H9 (cell line): ENCODE data around the gene MAP3K7CL. TPM values are rescaled to one million over a fixed set of nuclear protein-coding genes. Genes with fewer than 3 reads are reported as not detected.

ENCODE experiments used
- DNase-seq: peaks from one replicate; pipeline ENCODE4 v3.0.0-alpha.2; 2017
- H2AFZ ChIP-seq: one replicate; pipeline ENCODE4 v1.6.1; 2013; ENCODE audit warnings: mild to moderate bottlenecking, low read length, control low read depth, moderate library complexity
- H2AK5ac ChIP-seq: 2 replicates; pipeline ENCODE4 v1.6.1; 2013; ENCODE audit warnings: low read length, control low read depth, mixed read lengths; ENCODE audit not compliant: insufficient read length
- H2BK120ac ChIP-seq: one replicate; pipeline ENCODE4 v1.6.1; 2013; ENCODE audit warnings: low read depth, mild to moderate bottlenecking, low read length, control low read depth, inconsistent platforms; ENCODE audit not compliant: poor library complexity, severe bottlenecking
- H2BK12ac ChIP-seq: 2 replicates; pipeline ENCODE4 v1.6.1; 2013; ENCODE audit warnings: low read length, control low read depth, mixed read lengths, low read depth; ENCODE audit not compliant: insufficient read length
- H2BK15ac ChIP-seq: 2 replicates; pipeline ENCODE4 v1.6.1; 2013; ENCODE audit warnings: low read depth, low read length, control low read depth
- H2BK20ac ChIP-seq: one replicate; pipeline ENCODE4 v1.6.1; 2013; ENCODE audit warnings: low read depth, mild to moderate bottlenecking, low read length, control low read depth, inconsistent platforms; ENCODE audit not compliant: poor library complexity, severe bottlenecking
- H2BK5ac ChIP-seq: 2 replicates; pipeline ENCODE4 v1.6.1; 2013; ENCODE audit warnings: low read length, control low read depth, mixed read lengths; ENCODE audit not compliant: insufficient read length
- H3K14ac ChIP-seq: 2 replicates; pipeline ENCODE4 v1.6.1; 2013; ENCODE audit warnings: low read length, control low read depth; ENCODE audit not compliant: insufficient read depth
- H3K18ac ChIP-seq: 2 replicates; pipeline ENCODE4 v1.6.1; 2013; ENCODE audit warnings: low read depth, mild to moderate bottlenecking, mixed read lengths, low read length, control low read depth; ENCODE audit not compliant: insufficient read length
- H3K23ac ChIP-seq: 2 replicates; pipeline ENCODE4 v1.6.1; 2013; ENCODE audit warnings: low read length, control low read depth, mixed read lengths, low read depth; ENCODE audit not compliant: insufficient read length
- H3K23me2 ChIP-seq: 2 replicates; pipeline ENCODE4 v1.6.1; 2013; ENCODE audit warnings: low read depth, mild to moderate bottlenecking, mixed read lengths, low read length, control low read depth; ENCODE audit not compliant: insufficient read length, poor library complexity, severe bottlenecking
- H3K27ac ChIP-seq: 2 replicates; pipeline ENCODE4 v1.5.1; 2013; ENCODE audit warnings: low read length, control low read depth, mixed read lengths, low read depth; ENCODE audit not compliant: insufficient read length
- H3K27me3 ChIP-seq: 2 replicates; pipeline ENCODE4 v1.6.1; 2013; ENCODE audit warnings: low read length, control low read depth, inconsistent platforms; ENCODE audit not compliant: insufficient read depth
- H3K4ac ChIP-seq: 2 replicates; pipeline ENCODE4 v1.6.1; 2013; ENCODE audit warnings: low read depth, mild to moderate bottlenecking, control low read depth, inconsistent platforms, low read length, moderate library complexity
- H3K4me1 ChIP-seq: 2 replicates; pipeline ENCODE4 v1.6.1; 2013; ENCODE audit warnings: low read length, control low read depth, inconsistent platforms; ENCODE audit not compliant: insufficient read depth
- H3K4me2 ChIP-seq: 2 replicates; pipeline ENCODE4 v1.6.1; 2013; ENCODE audit warnings: low read length, control low read depth, mixed read lengths; ENCODE audit not compliant: insufficient read length, insufficient read depth
- H3K56ac ChIP-seq: 2 replicates; pipeline ENCODE4 v1.6.1; 2013; ENCODE audit warnings: low read depth, mild to moderate bottlenecking, mixed read lengths, low read length, control low read depth; ENCODE audit not compliant: insufficient read length
- H3K79me1 ChIP-seq: 2 replicates; pipeline ENCODE4 v1.6.1; 2013; ENCODE audit warnings: low read depth, mild to moderate bottlenecking, moderate library complexity, low read length, control low read depth, inconsistent platforms; ENCODE audit not compliant: insufficient read depth, poor library complexity, severe bottlenecking
- H3K79me2 ChIP-seq: 2 replicates; pipeline ENCODE4 v1.6.1; 2013; ENCODE audit warnings: low read length, control low read depth, inconsistent platforms; ENCODE audit not compliant: insufficient read depth
- H3K9ac ChIP-seq: 2 replicates; pipeline ENCODE4 v1.6.1; 2013; ENCODE audit warnings: low read length, control low read depth, mixed read lengths; ENCODE audit not compliant: insufficient read length; ENCODE audit errors: extremely low read depth
- H3K9me3 ChIP-seq: one replicate; pipeline ENCODE4 v1.6.1; 2013; ENCODE audit warnings: low read depth, low read length, inconsistent platforms; ENCODE audit not compliant: control insufficient read depth
- H3T11ph ChIP-seq: one replicate; pipeline ENCODE4 v1.6.1; 2013; ENCODE audit warnings: mild to moderate bottlenecking, low read length, control low read depth, inconsistent platforms
- H4K20me1 ChIP-seq: one replicate; pipeline ENCODE4 v1.6.1; 2013; ENCODE audit not compliant: control insufficient read depth, insufficient read length, insufficient read depth
- H4K5ac ChIP-seq: 2 replicates; pipeline ENCODE4 v1.6.1; 2013; ENCODE audit warnings: low read depth, mild to moderate bottlenecking, mixed read lengths, low read length, control low read depth; ENCODE audit not compliant: insufficient read length
- H4K8ac ChIP-seq: replicated peaks from 2 replicates; pipeline ENCODE4 v1.6.1; 2013; ENCODE audit warnings: low read length, control low read depth, mixed read lengths, low read depth; ENCODE audit not compliant: insufficient read length
- H4K91ac ChIP-seq: 2 replicates; pipeline ENCODE4 v1.6.1; 2013; ENCODE audit warnings: low read depth, mild to moderate bottlenecking, moderate library complexity, mixed read lengths, low read length, control low read depth; ENCODE audit not compliant: insufficient read length
- H3K27ac Mint-ChIP-seq, 3 experiments: 2 replicates in 2 of 3; 3 replicates in 1 of 3; pipeline ENCODE4 v1.8.0; 2020 to 2021; ENCODE audit warnings: mixed read lengths in 3 of 3, mild to moderate bottlenecking in 1 of 3, moderate library complexity in 1 of 3
- H3K27me3 Mint-ChIP-seq: 2 replicates; pipeline ENCODE4 v1.8.0; 2021; ENCODE audit warnings: low read depth, mild to moderate bottlenecking, moderate library complexity, mixed read lengths
- H3K36me3 Mint-ChIP-seq, 3 experiments: 2 replicates in 2 of 3; 3 replicates in 1 of 3; pipeline ENCODE4 v1.8.0; 2020 to 2021; ENCODE audit warnings: low read depth in 3 of 3, mixed read lengths in 3 of 3; ENCODE audit not compliant: insufficient read depth in 1 of 3
- H3K4me1 Mint-ChIP-seq, 2 experiments: 2 replicates each; pipeline ENCODE4 v1.8.0; 2020; ENCODE audit warnings: mixed read lengths in 2 of 2
- H3K4me3 Mint-ChIP-seq, 2 experiments: 2 replicates in 1 of 2; 3 replicates in 1 of 2; pipeline ENCODE4 v1.8.0; 2020 to 2021; ENCODE audit warnings: mild to moderate bottlenecking in 2 of 2, mixed read lengths in 2 of 2, moderate library complexity in 1 of 2
- H3K9me3 Mint-ChIP-seq, 2 experiments: 2 replicates in 1 of 2; 3 replicates in 1 of 2; pipeline ENCODE4 v1.8.0; 2020; ENCODE audit warnings: mild to moderate bottlenecking in 2 of 2, mixed read lengths in 2 of 2, moderate library complexity in 1 of 2
- CTCF ChIP-seq: fragments of 200-600 bp; sonication (generic); conservative IDR thresholded peaks from 3 replicates; pipeline ENCODE4 v1.8.0; 2021; ENCODE audit warnings: antibody characterized with exemption, mild to moderate bottlenecking
- WGBS: extraction: QIAGEN DNeasy Blood & Tissue Kit; methylation state at CpG from one replicate; pipeline ENCODE4 v1.1.7; 2013; ENCODE audit warnings: missing lambda C conversion rate, low lambda C conversion rate, mixed read lengths; ENCODE audit not compliant: insufficient read length; ENCODE audit errors: extremely low coverage; 5-methylcytosine and 5-hydroxymethylcytosine counted together
- total RNA-seq: library from RNA; stranded (reverse); gene quantifications from 2 replicates; pipeline ENCODE4 v1.2.1, GENCODE V29; 2021

MAP3K7CL gene
- total RNA-seq, 1 experiment from 2014 or later: not detected

GRCh38 chr21:29208044-29208681 lies 77.7 kb downstream of the MAP3K7CL start:
- no peak overlapping the region for H3T11ph ChIP-seq
- no peak overlapping the region for H3K4ac ChIP-seq
- H4K8ac ChIP-seq: no peak overlapping the region
- no peak overlapping the region for H2BK5ac ChIP-seq
- no peaks in the 10 kb centered on the region for H3K4me1 ChIP-seq
- H3K23ac ChIP-seq: no peak overlapping the region
- H2BK12ac ChIP-seq: no peak overlapping the region
- no peak overlapping the region for H4K91ac ChIP-seq
- no peak overlapping the region for H3K27ac ChIP-seq
- no peak overlapping the region for H3K18ac ChIP-seq
- H3K27ac Mint-ChIP-seq: no peak overlapping the region
- H3K4me1 Mint-ChIP-seq: no peaks in the 10 kb centered on the region
- no peaks in the 10 kb centered on the region for H3K9me3 Mint-ChIP-seq
- TF ChIP-seq CTCF: no peak
- no peaks in the 10 kb centered on the region for H3K27me3 Mint-ChIP-seq
- H4K5ac ChIP-seq: no peak overlapping the region
- no peaks in the 10 kb centered on the region for H3K79me2 ChIP-seq
- H3K4me2 ChIP-seq: no peak overlapping the region
- no peak overlapping the region for H2BK120ac ChIP-seq
- no peak overlapping the region for H3K4me3 Mint-ChIP-seq
- no peaks in the 10 kb centered on the region for H3K27me3 ChIP-seq
- no CpG with 5 or more reads among the region's 9 CpGs for WGBS
- no peak overlapping the region for H3K14ac ChIP-seq
- no peak overlapping the region for H2AK5ac ChIP-seq
- no peak for DNase-seq
- no peak overlapping the region for H2BK20ac ChIP-seq
- H3K56ac ChIP-seq: no peak overlapping the region
- no peaks in the 10 kb centered on the region for H3K23me2 ChIP-seq
- no peaks in the 10 kb centered on the region for H3K9me3 ChIP-seq
- no peak overlapping the region for H3K9ac ChIP-seq
- no peak overlapping the region for H2BK15ac ChIP-seq
- no peaks in the 10 kb centered on the region for H4K20me1 ChIP-seq
- H2AFZ ChIP-seq: no peak overlapping the region
- no peaks in the 10 kb centered on the region for H3K36me3 Mint-ChIP-seq
- H3K79me1 ChIP-seq: no peaks in the 10 kb centered on the region
